H1 (cell line): Measurements from ENCODE around the gene RBM38. TPM values are rescaled to one million over a fixed set of nuclear protein-coding genes. Genes with fewer than 3 reads are reported as not detected.

Source experiments
- EP300 ChIP-seq, 2 experiments: IDR thresholded peaks; 1 replicate in 1 of 2; 2 replicates in 1 of 2; pipeline ENCODE4 v1.6.1; 2011 to 2012; ENCODE audit warnings: low read depth in 2 of 2, low read length in 2 of 2, mild to moderate bottlenecking in 2 of 2, borderline replicate concordance in 1 of 2, inconsistent platforms in 1 of 2, moderate library complexity in 1 of 2
- KDM5A ChIP-seq: fragments of 200-600 bp; IDR thresholded peaks from 2 replicates; pipeline ENCODE4 v1.7.1; 2012; ENCODE audit warnings: mild to moderate bottlenecking, low read length, inconsistent platforms, mixed read lengths
- polyA plus RNA-seq, 7 experiments: library from polyadenylated mRNA; depleted of rRNA in 3 of 7; stranded (reverse) in 5 of 7; unstranded in 2 of 7; fragments of >200 nt in 5 of 7; fragments of 200-250 nt in 2 of 7; gene quantifications; 1 replicate in 5 of 7; 2 replicates in 1 of 7; 4 replicates in 1 of 7; pipeline versions ENCODE4 v1.2.1 to v1.2.3, GENCODE V29; 2011 to 2013; ENCODE audit warnings: missing spikeins in 2 of 7, mixed read lengths in 2 of 7
- total RNA-seq: library from RNA; stranded (reverse); fragmentation: NEBNext Ultra II Directional; extraction: Animal tissue kit (Norgen Biotek cat#: 25700); gene quantifications from 2 replicates; pipeline ENCODE4 v1.2.1, GENCODE V29; 2021

The RBM38 gene
- total and polyA plus RNA-seq, 2 of the 8 experiments (the other 6 are each of a cell fraction or from before 2014, with no cell fraction given), result 57.7 to 109 TPM

DNA sequence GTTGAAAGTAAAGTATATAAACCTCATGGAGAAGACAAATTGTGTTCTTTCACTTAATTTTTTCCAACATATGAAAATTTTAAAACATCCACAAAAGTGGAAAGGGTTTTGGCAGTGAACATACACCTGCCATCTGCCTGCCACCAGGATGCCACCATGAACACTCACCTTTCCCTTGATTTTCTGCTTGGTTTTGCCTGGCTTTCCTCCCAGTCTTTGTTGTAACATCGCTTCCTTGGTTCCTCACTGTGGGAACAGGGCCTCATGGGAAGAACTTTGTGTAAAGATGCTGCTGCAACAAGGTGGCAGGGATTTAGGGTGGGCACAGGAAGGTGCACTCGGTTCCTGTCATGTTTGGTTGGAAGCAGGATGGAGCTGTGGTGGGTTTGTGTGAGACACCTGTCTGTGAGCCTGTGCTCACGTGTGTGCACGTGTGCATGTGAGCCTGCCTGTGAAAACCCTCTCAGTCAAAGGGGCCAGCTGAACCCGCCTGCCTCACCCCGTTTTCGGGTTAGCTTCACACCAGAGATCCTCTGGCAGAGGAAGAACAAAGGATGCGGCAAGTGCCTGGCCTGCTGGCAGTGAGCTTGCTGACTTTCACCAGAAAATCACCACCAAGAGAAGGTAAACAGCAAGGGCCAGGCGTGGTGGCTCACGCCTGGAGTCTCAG is 11.0 kb upstream of the RBM38 start (continued):
- no peak for TF ChIP-seq EP300 (IDR thresholded peaks at IDR 0.05; ENCODE audit: borderline replicate concordance in 1 of 2, low read depth in 2 of 2, low read length in 2 of 2)
- TF ChIP-seq KDM5A, result no peak
